CD4-positive, alpha-beta T cell (primary cell): ENCODE data around the gene CRTC1. TPM values are rescaled to one million over a fixed set of nuclear protein-coding genes. Genes with fewer than 3 reads are reported as not detected.

Source experiments
- ATAC-seq: fragments of 200-7000 bp; cut with Tn5 transposase; one replicate; pipeline ENCODE4 v1.10.0; 2022; ENCODE audit warnings: mild to moderate bottlenecking; ENCODE audit not compliant: poor library complexity
- CTCF ChIA-PET: fragments of 350-600 bp; sonication (Branson Sonifier 250); formaldehyde crosslinking; loops from one replicate; lab custom pipeline; 2021; ENCODE audit warnings: antibody characterized with exemption, inconsistent platforms; lab: Charles Lee
- POLR2A ChIA-PET: fragments of 350-600 bp; sonication (Branson Sonifier 250); formaldehyde crosslinking; loops from one replicate; lab custom pipeline; 2021; ENCODE audit warnings: antibody characterized with exemption, inconsistent platforms; lab: Charles Lee
- DNase-seq, 14 experiments: peaks; one replicate each; pipeline ENCODE4 v3.0.0-alpha.2; 2013 to 2020; ENCODE audit warnings: mixed read lengths in 2 of 14
- H3K27ac ChIP-seq, 2 donors: one replicate each; pipeline versions ENCODE4 v1.5.1 to v1.7.0; 2013; ENCODE audit warnings: low read length in 2 of 2, low read depth in 1 of 2, mild to moderate bottlenecking in 1 of 2
- H3K27me3 ChIP-seq, 2 experiments: 1 replicate in 1 of 2; 2 replicates in 1 of 2; pipeline versions ENCODE4 v1.6.1 to v1.7.0; 2013; ENCODE audit warnings: low read length in 2 of 2, control low read depth in 1 of 2, mild to moderate bottlenecking in 1 of 2, moderate library complexity in 1 of 2; ENCODE audit not compliant: insufficient read depth in 2 of 2, control insufficient read depth in 1 of 2
- H3K36me3 ChIP-seq: one replicate; pipeline ENCODE4 v1.6.1; 2013; ENCODE audit warnings: low read length, control low read depth; ENCODE audit not compliant: insufficient read depth
- H3K4me1 ChIP-seq: one replicate; pipeline ENCODE4 v1.6.1; 2013; ENCODE audit warnings: low read length, control low read depth; ENCODE audit not compliant: insufficient read depth
- H3K4me3 ChIP-seq: one replicate; pipeline ENCODE4 v1.5.1; 2013; ENCODE audit warnings: mild to moderate bottlenecking, low read length, moderate library complexity
- H3K9me3 ChIP-seq, 2 experiments: 1 replicate in 1 of 2; 2 replicates in 1 of 2; pipeline versions ENCODE4 v1.6.1 to v1.7.0; 2013; ENCODE audit warnings: low read length in 2 of 2, mild to moderate bottlenecking in 2 of 2, control low read depth in 1 of 2, moderate library complexity in 1 of 2; ENCODE audit not compliant: control insufficient read depth in 1 of 2, insufficient read depth in 1 of 2
- H3K27ac Mint-ChIP-seq: one replicate; pipeline ENCODE4 v1.8.0; 2020; ENCODE audit warnings: mixed read lengths
- H3K27me3 Mint-ChIP-seq: one replicate; pipeline ENCODE4 v1.8.0; 2021; ENCODE audit warnings: mixed read lengths
- H3K36me3 Mint-ChIP-seq: one replicate; pipeline ENCODE4 v1.8.0; 2021; ENCODE audit warnings: low read depth, mixed read lengths
- H3K4me1 Mint-ChIP-seq: one replicate; pipeline ENCODE4 v1.8.0; 2021; ENCODE audit warnings: low read depth, mixed read lengths
- H3K4me3 Mint-ChIP-seq: one replicate; pipeline ENCODE4 v1.8.0; 2020; ENCODE audit warnings: mild to moderate bottlenecking, mixed read lengths
- H3K9me3 Mint-ChIP-seq: one replicate; pipeline ENCODE4 v1.8.0; 2020; ENCODE audit warnings: mixed read lengths
- CTCF ChIP-seq: fragments of 200-600 bp; IDR thresholded peaks from one replicate; pipeline ENCODE4 v1.8.0; 2022; ENCODE audit warnings: antibody characterized with exemption, mild to moderate bottlenecking
- intact Hi-C, 2 experiments: fragments of 100-400 bp; cut with DNase I in 1 of 2; cut with micrococcal nuclease in 1 of 2; formaldehyde crosslinking; loops; one replicate each; pipeline versions ENCODE4 v1.15.1 to v1.9.0; 2023 to 2025; cut with DNase I, micrococcal nuclease
- total RNA-seq, 174 experiments: library from RNA in 2 of 174; stranded (reverse) in 2 of 174; gene quantifications; one replicate each; pipeline ENCODE4 v1.2.3 and lab custom pipeline; 2021 to 2026

Gene CRTC1
- total RNA-seq, 2 experiments from 2014 or later, result 11.8 to 12.2 TPM

- H3K4me1 ChIP-seq, result peaks cover 4% of the 10 kb centered on the region
- no peak overlapping the region for H3K27ac Mint-ChIP-seq
- H3K4me1 Mint-ChIP-seq, result peaks cover 20% of the 10 kb centered on the region
These were observed 17.7 kb upstream of the CRTC1 start for GRCh38 chr19:18665771-18666202.

GRCh38 chr19:18666317-18666716 is 17.2 kb upstream of the CRTC1 start:
- DNase-seq, result no peak
- intact Hi-C loops, result no loop called here
- TF ChIP-seq CTCF, result no peak
- H3K27ac ChIP-seq, result no peak overlapping the region
- ATAC-seq, result no peak
- H3K27me3 ChIP-seq, result no peaks in the 10 kb centered on the region
- Mint-ChIP-seq H3K27ac (no peak overlapping the region), H3K9me3 (no peaks in the 10 kb centered on the region), H3K4me3 (no peak overlapping the region), H3K4me1 (peaks cover 20% of the 10 kb centered on the region), H3K27me3 (no peaks in the 10 kb centered on the region), H3K36me3 (peaks cover 23% of the 10 kb centered on the region)
- CTCF ChIA-PET, result no interaction called here
- no peak overlapping the region for H3K4me3 ChIP-seq
- POLR2A ChIA-PET, result no interaction called here
- H3K9me3 ChIP-seq, result no peaks in the 10 kb centered on the region
- peaks cover 29% of the 10 kb centered on the region for H3K36me3 ChIP-seq
- H3K4me1 ChIP-seq, result peaks cover 4% of the 10 kb centered on the region

More at GRCh38 chr19:18665771-18666202, 17.7 kb upstream of the CRTC1 start:
- Histone ChIP-seq H3K27me3 (no peaks in the 10 kb centered on the region), H3K36me3 (peaks cover 29% of the 10 kb centered on the region), H3K27ac (no peak overlapping the region), H3K4me3 (no peak overlapping the region), H3K9me3 (no peaks in the 10 kb centered on the region)
- intact Hi-C loops, result no loop called here
- POLR2A ChIA-PET, result no interaction called here
- Mint-ChIP-seq H3K4me3 (no peak overlapping the region), H3K9me3 (no peaks in the 10 kb centered on the region), H3K36me3 (peaks cover 23% of the 10 kb centered on the region), H3K27me3 (no peaks in the 10 kb centered on the region)
- ATAC-seq, result no peak
- DNase-seq, result no peak
- CTCF ChIA-PET, result no interaction called here
- no peak for TF ChIP-seq CTCF

- CTCF ChIA-PET, result no interaction called here
- H3K4me1 Mint-ChIP-seq, result peaks cover 20% of the 10 kb centered on the region
- ATAC-seq, result no peak
- H3K4me3 Mint-ChIP-seq, result no peak overlapping the region
- no peaks in the 10 kb centered on the region for H3K9me3 Mint-ChIP-seq
- DNase-seq, result no peak
- intact Hi-C loops, result no loop called here
- H3K36me3 Mint-ChIP-seq, result peaks cover 27% of the 10 kb centered on the region
- Histone ChIP-seq H3K27ac (no peak overlapping the region), H3K27me3 (no peaks in the 10 kb centered on the region), H3K36me3 (peaks cover 29% of the 10 kb centered on the region), H3K4me3 (no peak overlapping the region), H3K4me1 (peaks cover 4% of the 10 kb centered on the region), H3K9me3 (no peaks in the 10 kb centered on the region)
- H3K27ac Mint-ChIP-seq, result no peak overlapping the region
- TF ChIP-seq CTCF, result no peak
- H3K27me3 Mint-ChIP-seq, result no peaks in the 10 kb centered on the region
- POLR2A ChIA-PET, result no interaction called here
These were observed 16.7 kb upstream of the CRTC1 start for GRCh38 chr19:18666784-18667183.
